Measurements from ENCODE around the gene GPBAR1.

DNA sequence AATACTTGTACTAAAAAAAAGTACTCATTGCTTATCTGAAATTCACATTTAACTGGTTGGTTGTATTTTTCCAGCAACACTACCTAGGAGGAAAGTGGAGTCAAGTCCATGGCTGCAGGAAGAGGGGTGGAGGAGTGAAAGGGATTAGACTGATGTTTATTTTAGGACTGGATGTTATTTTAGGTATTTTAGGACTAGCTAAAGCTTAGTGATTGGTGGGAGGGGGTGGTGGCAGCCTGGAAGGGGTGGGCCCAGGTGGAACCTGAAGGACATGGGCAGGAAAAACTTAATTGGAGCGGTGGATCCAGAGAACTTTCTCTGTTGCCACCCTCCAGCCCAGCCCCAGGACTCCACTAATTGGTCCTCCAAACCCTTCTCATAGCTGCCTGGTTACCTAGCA, 35.4 kb downstream of the GPBAR1 start:
- TF ChIP-seq, protein P1, sequence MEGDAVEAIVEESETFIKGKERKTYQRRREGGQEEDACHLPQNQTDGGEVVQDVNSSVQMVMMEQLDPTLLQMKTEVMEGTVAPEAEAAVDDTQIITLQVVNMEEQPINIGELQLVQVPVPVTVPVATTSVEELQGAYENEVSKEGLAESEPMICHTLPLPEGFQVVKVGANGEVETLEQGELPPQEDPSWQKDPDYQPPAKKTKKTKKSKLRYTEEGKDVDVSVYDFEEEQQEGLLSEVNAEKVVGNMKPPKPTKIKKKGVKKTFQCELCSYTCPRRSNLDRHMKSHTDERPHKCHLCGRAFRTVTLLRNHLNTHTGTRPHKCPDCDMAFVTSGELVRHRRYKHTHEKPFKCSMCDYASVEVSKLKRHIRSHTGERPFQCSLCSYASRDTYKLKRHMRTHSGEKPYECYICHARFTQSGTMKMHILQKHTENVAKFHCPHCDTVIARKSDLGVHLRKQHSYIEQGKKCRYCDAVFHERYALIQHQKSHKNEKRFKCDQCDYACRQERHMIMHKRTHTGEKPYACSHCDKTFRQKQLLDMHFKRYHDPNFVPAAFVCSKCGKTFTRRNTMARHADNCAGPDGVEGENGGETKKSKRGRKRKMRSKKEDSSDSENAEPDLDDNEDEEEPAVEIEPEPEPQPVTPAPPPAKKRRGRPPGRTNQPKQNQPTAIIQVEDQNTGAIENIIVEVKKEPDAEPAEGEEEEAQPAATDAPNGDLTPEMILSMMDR (IDR thresholded peaks at IDR 0.05; ENCODE audit: insufficient read depth, low read length) = no peak
- TF ChIP-seq POLR2AphosphoS5 (IDR thresholded peaks at IDR 0.05; ENCODE audit: low read depth) = no peak
- TF ChIP-seq, protein P2, sequence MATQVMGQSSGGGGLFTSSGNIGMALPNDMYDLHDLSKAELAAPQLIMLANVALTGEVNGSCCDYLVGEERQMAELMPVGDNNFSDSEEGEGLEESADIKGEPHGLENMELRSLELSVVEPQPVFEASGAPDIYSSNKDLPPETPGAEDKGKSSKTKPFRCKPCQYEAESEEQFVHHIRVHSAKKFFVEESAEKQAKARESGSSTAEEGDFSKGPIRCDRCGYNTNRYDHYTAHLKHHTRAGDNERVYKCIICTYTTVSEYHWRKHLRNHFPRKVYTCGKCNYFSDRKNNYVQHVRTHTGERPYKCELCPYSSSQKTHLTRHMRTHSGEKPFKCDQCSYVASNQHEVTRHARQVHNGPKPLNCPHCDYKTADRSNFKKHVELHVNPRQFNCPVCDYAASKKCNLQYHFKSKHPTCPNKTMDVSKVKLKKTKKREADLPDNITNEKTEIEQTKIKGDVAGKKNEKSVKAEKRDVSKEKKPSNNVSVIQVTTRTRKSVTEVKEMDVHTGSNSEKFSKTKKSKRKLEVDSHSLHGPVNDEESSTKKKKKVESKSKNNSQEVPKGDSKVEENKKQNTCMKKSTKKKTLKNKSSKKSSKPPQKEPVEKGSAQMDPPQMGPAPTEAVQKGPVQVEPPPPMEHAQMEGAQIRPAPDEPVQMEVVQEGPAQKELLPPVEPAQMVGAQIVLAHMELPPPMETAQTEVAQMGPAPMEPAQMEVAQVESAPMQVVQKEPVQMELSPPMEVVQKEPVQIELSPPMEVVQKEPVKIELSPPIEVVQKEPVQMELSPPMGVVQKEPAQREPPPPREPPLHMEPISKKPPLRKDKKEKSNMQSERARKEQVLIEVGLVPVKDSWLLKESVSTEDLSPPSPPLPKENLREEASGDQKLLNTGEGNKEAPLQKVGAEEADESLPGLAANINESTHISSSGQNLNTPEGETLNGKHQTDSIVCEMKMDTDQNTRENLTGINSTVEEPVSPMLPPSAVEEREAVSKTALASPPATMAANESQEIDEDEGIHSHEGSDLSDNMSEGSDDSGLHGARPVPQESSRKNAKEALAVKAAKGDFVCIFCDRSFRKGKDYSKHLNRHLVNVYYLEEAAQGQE (IDR thresholded peaks at IDR 0.05; ENCODE audit: insufficient replicate concordance, low read depth) = no peak
- TF ChIP-seq GABPA (IDR thresholded peaks at IDR 0.05; ENCODE audit: low read depth) = no peak

All from HL-60 (cell line).